NCI-H2196 treated with DMSO at 0.1 percent for 48 hours (cell line): Measurements from ENCODE around the gene ZNF484.
A peak's percentile ranks its signal among the peaks of the same experiment; 100 is the strongest.
"Not testable (repeated sequence)": the region's sequence is repeated elsewhere in the genome, so short reads cannot be mapped to it uniquely, and the experiment has no call there.

Experiments used
- DNase-seq: peaks from one replicate; lab custom pipeline; 2025; ENCODE audit not compliant: unreplicated experiment; lab: John Stamatoyannopoulos, UW

The ZNF484 gene

DNA sequence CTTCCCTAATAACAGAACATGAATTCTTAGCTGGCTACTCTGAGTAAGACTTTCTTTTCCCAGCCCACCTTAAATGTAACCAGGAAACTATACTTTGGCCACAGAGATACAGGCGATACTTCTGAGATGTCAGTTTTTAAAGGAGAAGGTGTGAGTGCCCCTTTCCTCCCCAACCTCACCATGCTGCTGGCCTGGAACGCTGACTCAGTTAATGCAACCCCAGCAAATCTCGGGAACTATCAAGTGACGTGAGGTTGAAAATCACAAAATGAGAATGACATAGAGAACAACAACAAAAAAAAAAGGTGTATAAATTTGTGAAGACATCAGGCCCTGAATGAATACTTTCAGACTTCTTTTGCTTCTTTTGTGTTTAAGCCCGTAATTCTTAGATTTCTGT, 13.7 kb downstream of the ZNF484 start:
- DNase-seq = no peak

DNA sequence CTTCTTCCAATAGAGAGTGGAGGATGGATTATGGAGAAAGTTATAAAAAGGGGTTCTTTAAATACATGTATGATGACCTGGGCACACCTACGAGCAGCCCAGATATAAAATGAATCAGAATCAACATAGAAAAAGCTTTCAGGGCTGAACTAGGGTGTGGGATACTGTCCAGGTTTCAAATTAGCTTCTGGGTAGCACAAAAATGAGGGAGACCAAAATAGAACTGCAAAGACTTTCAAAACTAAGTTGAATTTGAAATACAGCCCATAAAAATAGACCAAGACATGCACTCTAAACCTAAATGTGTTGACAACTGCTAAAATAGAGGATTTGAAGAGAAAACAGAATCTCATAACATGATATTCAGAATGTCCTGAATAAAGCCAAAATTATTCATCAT, 17.0 kb downstream of the ZNF484 start:
- DNase-seq = no peak

DNA sequence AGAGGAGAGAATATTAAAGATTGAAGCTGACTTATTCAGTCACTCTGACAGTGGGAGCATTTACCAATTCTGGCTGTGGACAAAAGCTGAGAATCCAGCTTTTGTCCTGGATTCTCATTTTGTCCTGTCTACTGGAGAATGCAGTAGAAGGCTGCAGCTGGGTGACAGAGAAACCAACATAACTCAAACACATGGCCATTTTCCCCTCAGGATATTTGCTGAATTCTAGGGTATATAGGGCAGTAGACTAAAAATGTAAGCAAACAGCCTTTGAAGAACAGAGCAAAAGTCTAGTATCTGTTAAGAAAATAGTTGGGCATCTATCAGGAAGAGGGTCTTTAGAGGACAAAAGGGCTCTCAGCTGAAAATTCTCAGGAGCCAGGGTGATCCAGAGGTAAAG, 20.6 kb downstream of the ZNF484 start:
- no peak for DNase-seq

DNA sequence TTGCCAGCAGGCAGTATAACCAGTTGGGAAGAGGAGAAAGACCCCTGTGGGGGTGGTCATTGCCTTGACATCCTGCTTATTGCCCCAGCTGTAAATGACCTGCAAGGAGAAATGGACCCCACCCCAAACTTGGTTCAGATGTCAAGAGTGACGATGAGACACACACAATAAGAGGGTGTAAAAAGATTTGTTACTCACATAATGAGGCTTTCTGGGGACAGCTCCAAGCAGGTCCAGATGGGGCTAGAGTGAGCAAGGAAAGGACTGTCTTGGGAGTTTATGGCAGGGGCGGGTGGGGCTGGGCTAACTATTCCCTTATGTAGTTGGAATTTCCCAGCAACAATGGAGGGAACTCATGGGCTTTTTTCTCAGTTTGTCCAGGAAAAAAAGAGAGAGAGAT, 24.1 kb downstream of the ZNF484 start:
- DNase-seq = no peak

DNA sequence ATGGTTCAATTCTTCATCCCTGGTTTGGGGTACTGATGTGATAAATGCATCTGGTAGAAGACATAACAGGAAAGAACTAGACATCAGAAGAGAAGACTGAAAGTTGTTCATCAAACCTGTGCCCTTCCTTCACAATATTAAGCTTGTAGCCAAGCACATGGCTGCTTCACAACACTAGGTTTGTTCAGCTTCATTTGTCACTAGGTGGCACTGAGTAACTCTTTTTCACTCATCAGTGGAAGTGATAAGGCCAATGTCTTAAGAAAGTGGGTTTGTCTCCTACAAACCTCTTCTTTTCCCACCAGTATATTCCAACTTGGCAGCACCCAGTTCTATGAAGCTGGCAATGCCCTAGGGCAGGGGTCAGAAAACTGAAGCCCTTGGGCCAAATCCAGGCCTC, 26.9 kb downstream of the ZNF484 start:
- DNase-seq = no peak

DNA sequence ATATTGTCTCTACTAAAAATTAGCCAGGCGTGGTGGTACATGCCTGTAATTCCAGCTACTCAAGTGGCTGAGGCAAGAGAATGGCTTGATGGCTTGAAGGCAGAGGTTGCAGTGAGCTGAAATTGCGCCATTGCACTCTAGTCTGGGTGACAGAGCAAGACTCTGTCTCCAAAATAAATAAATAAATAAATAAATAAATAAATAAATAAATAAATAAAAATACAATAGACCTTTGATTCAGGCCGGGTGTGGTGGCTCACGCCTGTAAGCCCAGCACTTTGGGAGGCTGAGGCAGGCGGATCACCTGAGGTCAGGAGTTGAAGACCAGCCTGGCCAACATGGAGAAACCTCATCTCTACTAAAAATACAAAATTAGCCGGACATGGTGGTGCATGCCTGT, 29.1 kb downstream of the ZNF484 start:
- DNase-seq = not testable (repeated sequence)

DNA sequence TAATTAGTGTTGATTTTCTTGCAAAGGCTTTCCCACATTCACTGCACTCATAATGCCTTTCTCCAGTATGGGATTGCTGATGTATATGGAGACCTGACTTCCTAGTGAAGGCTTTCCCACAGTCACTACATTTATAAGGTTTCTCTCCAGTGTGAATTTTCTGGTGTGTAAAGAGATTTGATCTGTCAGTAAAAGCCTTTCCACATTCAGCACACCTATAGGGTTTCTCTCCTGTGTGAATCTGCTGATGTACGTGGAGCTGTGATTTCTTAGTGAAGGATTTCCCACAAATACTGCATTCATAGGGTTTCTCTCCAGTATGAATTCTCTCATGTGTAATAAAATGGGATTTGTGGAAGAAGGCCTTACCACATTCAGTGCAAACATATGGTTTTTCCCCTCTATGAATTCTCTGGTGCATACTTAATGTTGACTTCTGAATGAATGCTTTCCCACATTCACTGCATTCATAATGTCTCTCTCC, 31.1 kb downstream of the ZNF484 start:
- DNase-seq = no peak

DNA sequence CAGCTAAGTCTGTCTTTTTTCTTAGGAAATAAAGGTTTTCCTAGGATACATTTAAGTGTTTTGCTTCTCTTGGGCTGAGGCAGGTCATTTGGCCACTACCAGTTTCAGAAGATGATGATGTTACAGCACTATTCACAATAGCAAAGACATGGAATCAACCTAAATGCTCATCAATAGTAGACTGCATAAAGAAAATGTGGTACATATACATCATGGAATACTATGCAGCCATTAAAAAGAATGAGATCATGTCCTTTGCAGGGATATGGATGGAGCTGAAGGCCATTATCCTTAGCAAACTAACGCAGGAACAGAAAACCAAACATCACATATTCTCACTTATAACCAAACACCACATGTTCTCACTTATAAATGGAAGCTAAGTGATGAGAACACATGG, 39.4 kb downstream of the ZNF484 start:
- not testable (repeated sequence) for DNase-seq

DNA sequence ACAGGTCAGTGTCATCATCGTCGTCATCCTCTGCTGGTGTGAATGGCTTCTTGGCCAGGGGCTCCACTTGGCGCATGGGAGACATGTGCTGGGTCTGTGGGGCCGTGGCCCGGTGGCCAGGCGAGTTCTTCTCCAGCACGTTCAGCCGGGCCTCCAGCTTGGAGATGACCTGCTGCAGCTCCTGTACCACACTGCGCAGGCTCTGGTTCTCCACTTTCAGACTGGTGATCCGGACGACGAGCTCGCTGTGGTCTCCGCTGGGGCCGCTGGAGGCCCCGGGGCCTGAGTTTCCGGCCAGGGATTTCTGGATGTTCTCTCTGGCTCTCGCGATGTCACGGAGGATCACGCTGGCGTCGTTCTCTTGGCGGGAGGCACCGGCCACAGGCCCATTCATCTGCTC, 40.6 kb downstream of the ZNF484 start:
- DNase-seq = no peak

DNA sequence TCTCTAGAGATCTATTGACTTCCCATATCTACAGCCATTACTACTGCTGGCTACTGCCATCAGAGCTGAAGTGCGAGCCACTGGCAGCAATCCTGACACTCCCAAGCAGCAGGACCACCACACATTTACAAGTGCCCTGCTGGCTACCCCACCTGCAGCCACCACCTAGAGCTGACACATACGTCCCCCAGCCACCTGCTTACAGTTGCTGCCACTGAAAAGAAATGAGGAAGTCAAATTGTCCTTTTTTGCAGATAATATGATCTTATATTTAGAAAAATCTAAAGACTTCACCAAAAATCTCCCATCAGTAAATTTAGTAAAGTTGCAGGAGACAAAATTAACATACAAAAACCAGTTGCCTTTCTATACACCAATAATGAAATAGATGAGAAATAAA, 48.4 kb downstream of the ZNF484 start:
- no peak for DNase-seq

DNA sequence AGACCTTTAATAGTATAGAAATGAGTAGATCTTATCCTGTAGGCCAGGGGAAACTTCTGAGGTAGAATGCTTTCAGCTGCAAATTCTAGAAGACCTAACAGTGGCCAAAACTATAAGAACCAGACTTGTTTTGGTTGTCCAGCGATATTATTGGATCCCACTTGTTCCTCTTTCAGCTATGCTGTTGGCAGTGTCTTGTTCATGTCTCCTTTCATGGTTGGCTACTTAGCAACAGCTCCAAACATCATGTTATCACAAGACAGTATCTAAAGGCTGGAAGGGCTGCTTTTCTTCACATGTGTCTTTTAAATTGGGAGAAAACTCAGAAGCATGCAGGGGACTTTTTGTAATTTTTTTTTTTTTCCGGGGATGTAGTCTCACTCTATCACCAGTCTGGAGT, 52.8 kb downstream of the ZNF484 start:
- DNase-seq = not testable (repeated sequence)

DNA sequence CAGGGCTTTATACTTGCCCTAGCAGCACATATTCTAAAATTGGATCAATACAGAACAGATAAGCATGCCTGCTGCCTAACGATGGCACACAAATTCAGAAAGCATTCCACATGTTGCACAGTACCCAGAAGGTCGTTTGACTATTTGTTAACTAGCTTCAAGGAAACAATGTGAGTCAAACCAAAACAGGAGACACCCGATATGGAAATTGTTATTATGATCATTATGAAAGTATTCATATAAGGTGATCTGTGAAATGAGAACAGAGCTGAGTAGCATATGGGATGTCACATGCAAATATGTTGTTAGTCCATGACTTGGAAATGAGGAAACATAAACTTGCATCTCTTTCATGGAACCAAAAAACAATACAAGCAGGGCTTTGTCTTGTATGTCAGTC, 56.9 kb downstream of the ZNF484 start:
- DNase-seq = no peak

DNA sequence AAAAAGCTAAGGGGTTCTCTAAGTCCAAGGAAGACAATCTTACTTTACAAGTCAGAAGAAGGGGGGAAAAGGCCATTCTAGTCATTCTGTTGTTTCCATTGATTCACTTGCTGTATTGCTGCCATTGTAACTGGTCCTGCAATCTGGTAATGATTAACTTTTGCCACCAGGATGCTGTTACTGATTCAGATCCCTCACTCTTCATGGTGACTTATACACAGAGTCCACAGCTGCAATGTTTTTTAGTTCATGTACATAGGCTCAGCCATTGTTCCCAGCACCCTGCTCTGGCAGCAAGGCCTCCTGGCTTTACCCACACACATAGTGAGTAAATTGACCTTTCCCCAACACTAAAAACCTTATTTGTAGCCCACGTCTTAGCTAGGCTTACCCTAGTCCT, 57.9 kb downstream of the ZNF484 start:
- not testable (repeated sequence) for DNase-seq

DNA sequence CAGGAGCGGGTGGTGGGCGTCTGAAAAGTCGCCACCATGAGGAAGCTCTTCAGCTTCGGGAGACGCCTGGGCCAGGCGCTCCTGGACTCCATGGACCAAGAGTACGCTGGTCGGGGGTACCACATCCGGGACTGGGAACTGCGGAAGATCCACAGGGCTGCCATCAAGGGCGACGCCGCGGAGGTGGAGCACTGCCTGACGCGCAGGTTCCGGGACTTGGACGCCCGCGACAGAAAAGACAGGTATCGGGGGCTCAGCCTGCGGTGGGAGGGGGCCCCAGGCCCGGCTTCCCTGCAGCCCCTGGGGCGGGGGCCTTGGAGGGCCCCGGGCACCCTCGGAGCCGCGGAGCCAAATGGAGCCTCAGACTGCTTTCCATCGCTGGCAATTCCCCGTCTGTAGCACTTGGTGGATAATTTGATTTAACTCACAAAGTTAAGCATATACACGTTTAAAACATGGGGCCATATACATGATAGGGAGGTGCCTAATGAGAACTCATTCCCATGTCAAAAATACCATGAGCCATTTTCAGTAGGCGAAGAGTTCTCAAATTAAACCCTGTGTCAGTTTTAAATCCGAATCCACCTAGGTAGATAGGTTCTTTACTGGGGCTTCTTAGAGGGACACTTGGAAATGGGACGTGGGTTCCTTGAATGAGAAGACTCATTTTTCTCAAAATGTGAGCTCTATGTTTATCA, 68.1 kb downstream of the ZNF484 start:
- not testable (repeated sequence) for DNase-seq

DNA sequence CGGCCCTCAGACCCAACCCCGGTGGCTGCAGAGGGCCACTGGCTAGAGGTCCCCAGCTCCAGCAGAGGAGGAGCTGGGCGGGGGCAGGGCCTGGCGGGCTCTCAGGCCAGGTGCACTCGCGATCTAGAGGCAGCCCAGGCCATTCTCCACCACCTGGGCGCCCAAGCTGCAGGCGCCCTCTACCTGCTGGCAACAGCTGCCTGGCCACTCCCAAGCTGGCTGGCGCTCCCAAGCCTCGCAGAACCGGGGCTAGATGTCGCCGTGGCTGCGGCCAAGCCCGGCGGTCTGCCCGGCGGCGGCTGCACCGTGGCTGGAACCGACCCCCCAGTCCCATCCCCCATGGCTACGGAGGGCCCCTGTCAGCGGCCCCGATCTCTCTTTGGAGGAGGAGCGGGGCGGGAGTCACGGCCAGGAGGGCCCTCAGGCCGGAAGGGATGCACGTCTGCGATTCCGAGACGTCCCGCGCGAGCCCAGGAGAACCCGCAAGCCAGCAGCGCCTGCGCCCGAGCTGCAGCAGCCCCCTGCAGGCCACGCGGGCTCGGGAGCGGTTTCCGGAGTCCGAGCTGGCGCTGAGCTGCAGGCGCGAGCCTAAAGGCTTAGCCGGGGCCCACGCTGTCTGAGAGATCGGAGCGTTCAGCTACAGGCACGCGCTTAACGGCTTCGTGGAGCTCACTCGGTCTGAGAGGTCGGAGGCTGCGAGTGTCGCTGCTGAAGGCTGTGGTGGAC, 68.9 kb downstream of the ZNF484 start:
- peak; percentile 45 for DNase-seq

DNA sequence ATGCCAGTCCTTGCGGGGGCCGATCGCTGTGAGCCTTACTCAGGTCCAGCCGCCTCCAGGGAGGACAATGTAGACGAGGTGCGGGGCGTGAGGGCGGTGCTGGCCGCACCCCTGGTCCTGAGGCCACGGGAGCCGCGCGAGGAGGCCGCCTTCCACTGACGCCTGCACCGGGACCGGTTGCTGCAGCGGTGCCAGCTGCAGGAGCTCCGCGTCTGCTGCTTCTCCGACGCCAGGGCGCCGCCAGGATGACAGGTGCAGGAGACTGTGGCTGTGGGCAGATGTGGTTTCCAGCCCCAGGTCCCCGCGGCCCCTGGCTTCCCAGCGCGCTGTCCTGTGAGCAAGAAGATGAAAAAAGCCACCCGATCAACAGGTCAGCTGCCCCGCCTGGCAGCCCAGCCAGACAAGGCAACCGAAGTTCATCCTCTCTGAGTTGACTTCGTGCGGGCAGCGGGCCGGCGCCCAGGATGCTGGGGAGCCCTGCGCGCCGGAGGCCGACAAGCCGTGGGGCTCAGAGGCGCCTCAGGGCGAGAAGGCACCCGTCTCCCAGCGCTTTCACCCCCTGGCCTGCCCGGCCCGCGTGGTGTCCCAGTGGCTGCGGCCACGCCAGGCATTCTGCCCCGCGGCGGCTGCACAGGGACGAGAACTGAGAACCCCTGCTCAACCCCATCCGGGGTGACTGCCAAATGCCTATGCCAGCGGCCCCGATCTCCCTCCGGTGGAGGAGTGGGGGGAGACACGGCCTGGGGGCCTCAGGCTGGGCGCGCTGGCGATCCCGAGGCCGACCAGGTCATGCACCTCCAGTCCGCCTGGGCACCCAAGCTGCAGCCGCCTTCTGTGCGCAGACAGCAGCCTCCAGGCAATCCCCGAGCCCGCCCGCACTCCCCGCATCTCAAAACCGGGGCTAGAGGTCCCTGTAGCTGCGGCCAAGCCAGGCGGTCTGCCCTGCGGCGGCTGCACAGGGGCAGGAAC, 69.8 kb downstream of the ZNF484 start:
- no peak for DNase-seq

DNA sequence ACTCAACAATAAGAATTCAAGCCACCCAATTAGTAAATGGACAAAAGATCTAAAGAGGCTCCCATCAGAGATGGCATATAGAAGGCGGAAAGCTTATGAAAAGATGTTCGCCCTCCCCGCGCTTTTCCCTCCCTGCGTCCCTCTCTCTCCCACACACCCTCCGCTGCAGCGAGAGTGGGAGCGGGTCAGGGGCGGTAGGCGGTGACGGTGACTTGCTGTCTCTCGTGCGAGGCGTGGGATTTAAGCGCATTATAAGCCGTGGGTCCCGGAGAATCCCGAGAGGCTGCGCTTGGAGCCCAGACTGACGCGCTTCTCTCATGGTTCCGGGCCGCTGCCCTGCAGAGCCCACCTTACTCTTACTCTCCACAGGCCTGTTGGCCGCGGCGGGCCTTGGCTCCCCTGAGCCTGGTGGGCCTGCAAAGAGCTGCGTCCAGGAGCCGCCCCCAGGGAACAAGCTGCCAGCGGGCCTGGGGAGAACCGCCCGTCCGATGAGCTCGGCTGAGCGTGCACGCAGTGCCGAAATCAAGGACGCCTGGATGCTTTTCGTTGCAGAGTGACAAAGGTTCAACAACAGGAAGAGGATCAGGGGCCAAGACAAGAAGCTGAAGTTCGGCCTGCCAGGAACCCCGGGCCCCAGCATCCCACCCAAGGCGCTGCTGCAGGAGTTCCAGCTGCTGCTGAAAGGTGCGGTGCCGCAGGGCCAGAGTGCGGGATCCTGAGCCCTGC, 70.6 kb downstream of the ZNF484 start:
- DNase-seq = no peak

DNA sequence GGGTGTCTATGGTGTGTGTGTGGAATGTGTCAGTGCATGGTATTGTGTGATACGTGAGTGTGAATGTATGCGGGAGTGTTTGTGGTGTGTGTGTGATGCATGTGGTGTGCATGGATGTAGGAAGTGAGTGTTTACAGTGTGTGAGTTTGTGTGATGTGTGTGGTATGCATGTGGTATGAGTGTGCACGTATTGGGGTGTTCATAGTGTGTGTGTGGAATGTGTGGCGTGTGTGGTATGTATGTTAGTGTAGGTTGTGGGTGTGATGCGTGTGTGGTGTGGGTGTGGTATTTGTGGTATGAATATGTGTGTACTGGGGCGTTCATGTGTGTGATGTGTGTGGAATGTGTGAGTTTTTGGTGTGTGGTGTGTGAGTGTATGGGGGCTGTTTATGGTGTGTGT, 73.1 kb downstream of the ZNF484 start:
- DNase-seq = no peak

DNA sequence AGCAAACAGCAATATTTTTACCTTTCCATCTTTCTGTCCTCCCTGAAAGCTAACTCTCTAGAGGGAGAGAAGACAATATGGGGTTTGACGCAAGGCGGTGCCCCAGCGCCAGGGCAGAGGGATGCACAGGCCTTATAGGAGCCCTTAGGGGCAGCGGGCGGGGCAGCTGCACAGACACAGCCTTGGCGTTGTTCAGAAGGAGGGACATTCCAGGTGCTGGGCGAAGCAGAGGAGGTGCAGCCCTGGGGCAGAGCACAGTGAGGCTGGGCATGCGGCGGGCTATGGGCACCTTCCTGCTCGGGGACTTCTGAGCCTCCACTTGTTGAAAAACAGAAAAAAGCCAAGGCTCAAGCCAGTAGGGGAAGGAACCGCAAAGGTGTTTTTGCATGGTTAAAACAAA, 79.5 kb downstream of the ZNF484 start:
- DNase-seq = no peak

DNA sequence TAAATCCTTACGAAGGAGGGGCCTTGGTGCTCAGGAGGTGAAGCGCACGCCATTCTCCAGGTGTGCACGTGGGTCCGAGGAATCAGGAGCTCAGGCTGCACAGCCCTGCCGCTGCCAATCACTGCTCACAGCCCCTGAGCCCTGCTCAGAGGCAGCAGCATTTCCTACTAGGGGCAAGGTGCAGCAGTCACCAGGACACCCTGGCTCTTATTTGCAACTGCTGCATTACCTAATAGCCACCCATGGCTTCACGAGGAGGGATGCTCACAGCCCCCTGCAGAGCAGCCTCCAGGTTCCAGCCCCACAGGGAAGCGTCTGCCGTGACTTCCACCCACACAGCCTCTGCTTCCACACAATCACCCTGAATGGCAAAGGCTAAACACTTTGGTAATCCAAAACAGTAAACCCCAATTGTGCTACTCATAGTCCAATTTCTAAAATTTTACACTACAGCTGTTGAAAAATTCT, 81.5 kb downstream of the ZNF484 start:
- DNase-seq = not testable (repeated sequence)
